Fibroblast of mammary gland (primary cell): ENCODE data around the gene NGRN.
A peak's percentile ranks its signal among the peaks of the same experiment; 100 is the strongest.
"Not testable (repeated sequence)": the region's sequence is repeated elsewhere in the genome, so short reads cannot be mapped to it uniquely, and the experiment has no call there.

Experiments used
- DNase-seq: peaks from one replicate; pipeline ENCODE4 v3.0.0-alpha.2; 2010; ENCODE audit warnings: low read depth
- H3K4me3 ChIP-seq: 2 replicates; pipeline ENCODE4 v1.5.1; 2011; ENCODE audit warnings: low read depth, mild to moderate bottlenecking, low read length, moderate library complexity; ENCODE audit not compliant: control insufficient read depth
- TF ChIP-seq, protein P1 (sequence below): conservative IDR thresholded peaks from 2 replicates; pipeline ENCODE4 v1.5.1; 2011; ENCODE audit warnings: low read depth, low read length, inconsistent platforms; ENCODE audit not compliant: control insufficient read depth, insufficient read depth

The NGRN gene

DNA sequence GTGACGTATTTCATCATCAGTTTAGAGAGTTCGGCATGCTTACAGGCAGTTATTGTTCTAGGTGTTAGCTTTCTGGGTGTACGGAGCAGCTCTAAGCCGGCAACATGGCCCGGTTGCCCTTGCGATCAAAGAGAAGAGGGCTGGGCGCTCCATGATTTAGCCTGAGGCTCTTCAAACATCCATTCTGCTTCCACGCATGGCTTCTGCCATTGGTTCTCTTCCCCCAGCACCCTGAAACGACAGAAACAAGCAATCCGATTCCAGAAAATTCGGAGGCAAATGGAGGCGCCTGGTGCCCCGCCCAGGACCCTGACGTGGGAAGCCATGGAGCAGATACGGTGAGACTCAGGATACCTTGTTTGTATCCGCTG, 574 bp downstream of the NGRN start:
- TF ChIP-seq, protein P1, sequence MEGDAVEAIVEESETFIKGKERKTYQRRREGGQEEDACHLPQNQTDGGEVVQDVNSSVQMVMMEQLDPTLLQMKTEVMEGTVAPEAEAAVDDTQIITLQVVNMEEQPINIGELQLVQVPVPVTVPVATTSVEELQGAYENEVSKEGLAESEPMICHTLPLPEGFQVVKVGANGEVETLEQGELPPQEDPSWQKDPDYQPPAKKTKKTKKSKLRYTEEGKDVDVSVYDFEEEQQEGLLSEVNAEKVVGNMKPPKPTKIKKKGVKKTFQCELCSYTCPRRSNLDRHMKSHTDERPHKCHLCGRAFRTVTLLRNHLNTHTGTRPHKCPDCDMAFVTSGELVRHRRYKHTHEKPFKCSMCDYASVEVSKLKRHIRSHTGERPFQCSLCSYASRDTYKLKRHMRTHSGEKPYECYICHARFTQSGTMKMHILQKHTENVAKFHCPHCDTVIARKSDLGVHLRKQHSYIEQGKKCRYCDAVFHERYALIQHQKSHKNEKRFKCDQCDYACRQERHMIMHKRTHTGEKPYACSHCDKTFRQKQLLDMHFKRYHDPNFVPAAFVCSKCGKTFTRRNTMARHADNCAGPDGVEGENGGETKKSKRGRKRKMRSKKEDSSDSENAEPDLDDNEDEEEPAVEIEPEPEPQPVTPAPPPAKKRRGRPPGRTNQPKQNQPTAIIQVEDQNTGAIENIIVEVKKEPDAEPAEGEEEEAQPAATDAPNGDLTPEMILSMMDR = no peak
- H3K4me3 ChIP-seq = peak overlapping the region; percentile 92
- peak; percentile 25 for DNase-seq

DNA sequence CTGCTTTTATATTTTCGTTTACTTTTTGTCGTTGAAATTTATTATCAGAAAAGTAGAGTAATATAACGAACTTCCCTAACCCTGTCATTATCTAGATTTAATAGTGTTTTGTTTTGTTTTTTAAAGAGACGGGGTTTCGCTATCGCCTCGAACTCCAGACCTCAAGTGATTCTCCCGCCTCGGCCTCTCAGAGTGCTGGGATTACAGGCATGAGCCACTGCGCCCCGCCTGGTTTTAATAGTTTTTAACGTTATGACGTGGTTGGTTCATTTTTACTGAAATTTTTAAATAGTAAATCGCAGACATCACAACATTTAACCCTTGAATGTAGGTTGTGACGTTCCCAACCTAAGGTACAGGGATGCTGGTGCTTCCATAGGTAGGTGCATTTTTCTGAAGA, 1.0 kb downstream of the NGRN start:
- TF ChIP-seq, protein P1 = no peak
- DNase-seq = peak; percentile 43

DNA sequence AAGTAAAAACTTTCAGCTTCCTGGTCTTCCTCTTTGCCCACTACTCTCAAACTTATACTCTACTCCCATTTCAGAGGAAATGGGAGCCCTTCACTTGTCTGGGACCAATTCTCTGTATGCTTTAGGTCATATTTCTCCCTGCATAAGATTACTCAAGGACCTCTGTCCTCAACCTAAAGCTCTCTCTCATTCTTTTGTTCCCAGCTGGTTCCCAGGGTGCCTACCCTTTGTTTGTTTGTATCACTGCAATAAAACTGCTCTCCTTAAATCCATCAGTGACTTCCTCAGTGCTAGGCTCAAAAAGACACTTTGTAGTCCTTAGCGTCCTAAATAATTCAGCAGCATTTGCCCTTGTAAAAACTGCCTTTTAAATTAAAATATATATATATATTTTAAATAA, 2.9 kb downstream of the NGRN start:
- TF ChIP-seq, protein P1 = no peak
- no peak overlapping the region for H3K4me3 ChIP-seq
- DNase-seq = no peak

More for the DNA sequence above, 1.0 kb downstream of the NGRN start:
- H3K4me3 ChIP-seq = peak overlapping the region; percentile 92

DNA sequence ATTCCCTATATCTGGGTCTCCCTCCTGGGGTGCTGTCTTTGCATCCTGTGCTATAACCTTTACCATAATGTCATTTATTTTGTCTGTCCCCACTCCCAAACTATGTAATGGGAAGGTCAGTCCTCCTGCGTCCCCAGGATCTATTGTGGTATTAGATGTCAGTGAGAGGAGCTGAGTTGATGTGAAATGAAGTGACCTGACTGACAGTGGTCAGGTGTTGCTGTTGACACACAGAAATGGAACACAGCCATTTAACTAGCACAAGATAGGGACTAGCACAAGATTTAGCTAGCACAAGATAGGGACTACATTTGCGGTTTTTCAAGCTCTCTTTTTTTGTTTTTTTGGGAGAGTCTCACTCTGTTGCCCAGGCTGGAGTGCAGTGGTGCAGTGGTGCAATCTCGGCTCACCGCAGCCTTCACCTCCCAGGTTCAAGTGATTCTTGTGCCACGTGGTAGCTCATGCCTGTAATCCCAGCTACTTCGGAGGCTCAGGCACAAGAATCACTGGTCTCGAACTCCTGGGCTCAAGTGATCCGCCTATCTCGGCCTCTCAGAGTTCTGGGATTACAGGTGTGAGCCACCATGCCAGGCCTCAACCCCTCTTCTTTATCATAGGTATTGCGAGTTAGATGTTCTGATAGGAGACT, 5.2 kb downstream of the NGRN start:
- no peak overlapping the region for H3K4me3 ChIP-seq
- DNase-seq = no peak
- TF ChIP-seq, protein P1 = no peak

DNA sequence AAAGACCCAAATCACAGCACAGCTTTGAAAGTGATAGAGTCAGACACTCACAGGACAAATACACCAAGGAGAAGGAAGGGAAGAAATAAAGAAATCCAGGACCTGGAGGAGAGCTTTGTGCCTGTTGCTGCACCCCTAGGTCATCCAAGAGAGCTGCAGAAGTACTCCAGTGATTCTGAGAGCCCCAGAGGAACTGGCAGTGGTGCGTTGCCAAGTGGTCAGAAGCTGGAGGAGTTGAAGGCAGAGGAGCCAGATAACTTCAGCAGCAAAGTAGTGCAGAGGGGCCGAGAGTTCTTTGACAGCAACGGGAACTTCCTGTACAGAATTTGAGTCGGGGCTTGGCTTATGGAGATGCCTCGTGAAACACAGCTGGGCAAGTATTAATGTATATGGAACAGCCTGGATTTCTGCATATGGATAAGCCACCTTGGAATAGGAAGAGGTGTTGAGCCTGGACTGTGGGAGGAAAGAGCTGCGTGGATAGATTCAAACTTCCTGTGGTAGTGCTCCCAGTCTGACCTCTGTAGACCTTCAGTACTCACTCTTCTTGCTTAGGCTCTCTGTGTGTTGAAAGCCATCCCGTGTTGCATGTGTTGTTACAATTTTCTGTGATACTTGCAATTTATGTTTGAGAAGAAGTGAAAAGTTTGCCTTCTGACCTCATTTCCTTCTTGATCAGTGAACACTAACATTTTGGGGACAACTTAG, 6.1 kb downstream of the NGRN start:
- TF ChIP-seq, protein P1 = no peak
- no peak for DNase-seq

DNA sequence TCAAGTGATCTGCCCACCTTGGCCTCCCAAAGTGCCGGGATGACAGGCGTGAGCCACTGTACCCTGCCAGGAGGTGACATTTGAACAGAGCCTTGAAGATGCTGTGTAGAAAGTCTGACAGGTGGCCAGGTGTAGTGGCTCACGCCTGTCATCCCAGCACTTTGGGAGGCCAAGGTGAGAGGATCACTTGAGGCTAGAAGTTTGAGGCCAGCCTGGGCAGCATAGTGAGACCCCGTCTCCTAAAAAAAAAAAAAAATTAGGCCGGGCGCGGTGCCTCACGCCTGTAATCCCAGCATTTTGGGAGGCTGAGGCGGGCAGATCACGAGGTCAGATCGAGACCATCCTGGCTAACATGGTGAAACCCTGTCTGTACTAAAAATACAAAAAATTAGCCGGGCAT, 13.0 kb downstream of the NGRN start:
- H3K4me3 ChIP-seq, DNase-seq: not testable (repeated sequence)

More for the DNA sequence above, 6.1 kb downstream of the NGRN start:
- H3K4me3 ChIP-seq = no peak overlapping the region

DNA sequence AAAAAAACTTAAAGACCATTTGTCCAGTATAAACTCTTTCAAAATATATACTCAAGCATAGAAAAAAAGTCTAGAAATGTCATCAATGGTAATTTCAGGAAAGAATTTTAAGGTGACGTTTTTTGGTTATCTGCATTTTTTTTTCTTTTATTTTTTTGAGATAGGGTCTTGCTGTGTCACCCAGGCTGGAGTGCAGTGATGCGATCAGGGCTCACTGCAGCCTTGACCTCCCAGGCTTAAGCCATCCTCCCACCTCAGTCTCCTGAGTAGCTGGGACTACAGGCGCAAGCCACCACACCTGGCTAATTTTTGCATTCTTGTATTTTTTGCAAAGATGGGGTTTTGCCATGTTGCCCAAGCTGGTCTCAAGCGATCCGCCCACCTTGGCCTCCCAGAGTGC, 15.3 kb downstream of the NGRN start:
- not testable (repeated sequence) for DNase-seq, H3K4me3 ChIP-seq

DNA sequence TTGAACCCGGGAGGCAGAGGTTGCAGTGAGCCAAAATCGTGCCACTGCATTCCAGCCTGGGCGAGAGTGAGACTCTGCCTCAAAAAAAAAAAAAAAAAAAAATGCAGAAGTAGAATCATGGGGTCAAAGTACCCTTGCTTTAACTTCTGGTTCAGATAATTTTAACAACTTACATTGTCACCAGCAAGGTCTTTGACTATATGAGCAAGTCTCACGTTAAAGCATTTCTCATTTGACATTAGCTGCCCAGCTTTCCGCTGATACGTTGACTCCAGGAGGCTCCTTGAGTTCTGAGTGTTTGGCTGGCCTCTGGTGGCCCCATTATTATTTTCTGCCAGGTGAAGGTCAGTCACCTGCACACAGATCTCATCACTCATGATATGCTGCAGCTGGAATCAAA, 16.2 kb downstream of the NGRN start:
- DNase-seq, H3K4me3 ChIP-seq: not testable (repeated sequence)
